ENCODE measurements around the gene STAT3. TPM values are rescaled to one million over a fixed set of nuclear protein-coding genes. Genes with fewer than 3 reads are reported as not detected.
"Not testable (repeated sequence)": the region's sequence is repeated elsewhere in the genome, so short reads cannot be mapped to it uniquely, and the experiment has no call there.

STAT3 gene
- total RNA-seq, 2 donors from 2014 or later, result 105 to 150 TPM

DNA sequence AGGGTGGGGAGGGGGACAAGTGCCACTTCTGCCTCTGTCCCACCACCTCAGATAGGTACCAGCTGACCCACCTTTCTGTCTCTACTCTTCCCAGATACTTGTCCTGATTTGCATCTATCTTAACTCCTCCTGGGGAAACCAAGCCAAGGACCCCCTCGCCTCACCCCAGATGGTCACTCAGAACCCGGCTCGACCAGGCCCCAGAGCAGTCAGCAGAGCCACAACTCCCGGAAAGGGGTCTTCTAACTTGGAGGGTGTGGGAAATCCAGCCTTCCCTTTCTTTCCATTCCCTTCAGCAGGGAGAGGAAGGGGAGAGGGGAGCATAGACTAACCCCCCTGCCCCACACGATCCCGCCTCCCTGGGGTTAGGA, 32.9 kb upstream of the STAT3 start:
- peaks cover 0 to 63% of the 10 kb centered on the region in 2 donors for H3K4me1 ChIP-seq
- H3K4me3 ChIP-seq, result peak overlapping the region; percentile 94
- H3K36me3 ChIP-seq, result no peaks in the 10 kb centered on the region
- DNase-seq (ENCODE audit: low spot score), result no peak
- TF ChIP-seq CTCF (IDR thresholded peaks at IDR 0.05), result no peak
- H3K27me3 ChIP-seq, result no peaks in the 10 kb centered on the region
- no peaks in the 10 kb centered on the region for H3K9me3 ChIP-seq
- H3K27ac ChIP-seq, result peak overlapping the region; percentile 97 to 99

DNA sequence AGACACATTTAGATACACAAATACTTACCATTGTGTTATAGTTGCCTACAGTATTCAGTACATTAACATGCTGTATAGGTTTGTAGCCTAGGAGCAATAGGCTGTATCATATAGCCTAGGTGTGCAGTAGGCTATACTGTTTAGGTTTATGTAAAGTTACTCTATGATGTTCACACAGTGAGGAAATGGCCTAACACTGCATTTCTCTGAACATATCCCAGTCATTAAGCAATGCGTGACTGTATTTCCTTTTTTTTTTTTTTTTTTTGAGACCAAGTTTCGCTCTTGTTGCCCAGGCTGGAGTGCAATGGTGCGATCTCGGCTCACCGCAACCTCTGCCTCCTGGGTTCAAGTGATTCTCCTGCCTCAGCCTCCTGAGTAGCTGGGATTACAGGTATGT, 29.7 kb upstream of the STAT3 start:
- peaks cover 3 to 83% of the 10 kb centered on the region in 2 donors for H3K4me1 ChIP-seq
- not testable (repeated sequence) for H3K27me3 ChIP-seq; H3K36me3 ChIP-seq; H3K4me3 ChIP-seq; H3K9me3 ChIP-seq; DNase-seq (ENCODE audit: low spot score)
- H3K27ac ChIP-seq, result peak overlapping the region in 1 of 2 donors; percentile 99

- no peaks in the 10 kb centered on the region for H3K9me3 ChIP-seq
- H3K4me1 ChIP-seq, result peaks cover 3 to 93% of the 10 kb centered on the region in 2 donors
- TF ChIP-seq CTCF (IDR thresholded peaks at IDR 0.05), result no peak
- peak overlapping the region in 1 of 2 donors; percentile 15 for H3K4me3 ChIP-seq
- H3K27ac ChIP-seq, result peak overlapping the region; percentile 43 to 56
- no peaks in the 10 kb centered on the region for H3K27me3 ChIP-seq
- peaks cover 7% of the 10 kb centered on the region for H3K36me3 ChIP-seq
- DNase-seq (ENCODE audit: low spot score), result no peak
These were observed 26.6 kb upstream of the STAT3 start for GRCh38 chr17:42414704-42415409.

DNA sequence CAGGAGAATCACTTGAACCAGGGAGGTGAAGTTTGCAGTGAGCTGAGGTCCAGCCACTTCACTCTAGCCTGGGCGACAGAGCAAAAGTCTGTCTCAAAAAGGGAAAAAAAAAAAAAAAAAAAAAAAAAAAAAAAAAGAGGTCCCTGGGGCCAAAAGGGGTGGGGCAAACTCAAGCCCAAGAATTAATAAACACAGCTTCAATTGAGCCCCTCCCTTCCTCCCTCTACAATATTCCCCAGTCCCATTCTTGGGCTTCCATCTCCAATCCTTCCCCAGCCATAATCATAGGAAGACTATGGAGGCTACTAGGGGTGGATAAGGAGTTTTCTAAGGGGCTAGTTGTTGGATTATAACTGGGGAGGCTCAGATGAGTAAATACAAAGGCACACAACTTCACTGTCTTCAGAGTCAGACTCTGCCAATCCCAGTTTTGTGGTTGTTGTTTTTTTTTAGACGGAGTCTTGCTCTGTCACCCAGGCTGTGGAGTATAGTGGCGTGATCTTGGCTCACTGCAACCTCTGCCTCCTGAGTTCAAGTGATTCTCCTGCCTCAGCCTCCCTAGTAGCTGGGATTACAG, 25.3 kb upstream of the STAT3 start:
- H3K27ac ChIP-seq, result peak overlapping the region; percentile 51 to 56
- H3K4me3 ChIP-seq, result no peak overlapping the region
- DNase-seq (ENCODE audit: low spot score), result no peak
- H3K9me3 ChIP-seq, result no peaks in the 10 kb centered on the region
- TF ChIP-seq CTCF (IDR thresholded peaks at IDR 0.05), result no peak
- H3K27me3 ChIP-seq, result no peaks in the 10 kb centered on the region
- H3K4me1 ChIP-seq, result peaks cover 3 to 91% of the 10 kb centered on the region in 2 donors
- H3K36me3 ChIP-seq, result peaks cover 7% of the 10 kb centered on the region

GRCh38 chr17:42411905-42412679, 23.9 kb upstream of the STAT3 start:
- DNase-seq (ENCODE audit: low spot score), result no peak

More at GRCh38 chr17:42411905-42412679, 23.9 kb upstream of the STAT3 start:
- Histone ChIP-seq H3K4me3 (no peak overlapping the region), H3K27ac (peak overlapping the region; percentile 77 to 90), H3K4me1 (peaks cover 3 to 93% of the 10 kb centered on the region in 2 donors), H3K27me3 (no peaks in the 10 kb centered on the region), H3K9me3 (no peaks in the 10 kb centered on the region), H3K36me3 (peaks cover 7% of the 10 kb centered on the region)
- no peak for TF ChIP-seq CTCF (IDR thresholded peaks at IDR 0.05)

All from right atrium auricular region (tissue), 2 donors.